Muscle of back (tissue), 11 donors: ENCODE data around the gene CSRNP3. TPM values are rescaled to one million over a fixed set of nuclear protein-coding genes. Genes with fewer than 3 reads are reported as not detected.
"Not testable (repeated sequence)": the region's sequence is repeated elsewhere in the genome, so short reads cannot be mapped to it uniquely, and the experiment has no call there.

Experiments
- DNase-seq, 3 donors: peaks; one replicate each; pipeline versions ENCODE4 v3.0.0 to v3.0.0-alpha.2; 2013
- polyA plus RNA-seq, 10 donors: library from polyadenylated mRNA; unstranded; fragments of 120-200 nt; gene quantifications; one replicate each; pipeline ENCODE4 v1.2.1, GENCODE V29; 2013; ENCODE audit not compliant: insufficient read length in 10 of 10

The CSRNP3 gene
- polyA plus RNA-seq, 10 donors: 6.3 to 12.2 (median 10.6) TPM

DNA sequence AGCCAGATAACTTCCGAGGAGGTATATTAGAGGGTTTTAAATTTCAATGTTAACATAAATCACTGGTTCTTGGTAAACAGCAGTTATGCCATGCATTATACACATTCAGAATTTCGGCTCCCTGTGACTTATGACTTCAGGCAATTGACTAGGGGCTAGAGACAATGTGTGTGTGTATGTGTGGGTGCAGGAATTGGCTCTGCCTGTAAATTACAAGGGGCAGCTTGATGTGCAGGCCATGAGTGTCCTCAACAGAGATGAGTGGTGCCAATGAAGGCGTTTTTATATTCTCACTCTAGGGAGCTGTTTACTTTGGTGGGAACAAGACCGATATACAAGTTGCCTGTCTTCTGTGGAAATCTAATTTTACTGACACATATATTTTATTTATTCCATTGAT is 161.6 kb downstream of the CSRNP3 start:
- no peak for DNase-seq

DNA sequence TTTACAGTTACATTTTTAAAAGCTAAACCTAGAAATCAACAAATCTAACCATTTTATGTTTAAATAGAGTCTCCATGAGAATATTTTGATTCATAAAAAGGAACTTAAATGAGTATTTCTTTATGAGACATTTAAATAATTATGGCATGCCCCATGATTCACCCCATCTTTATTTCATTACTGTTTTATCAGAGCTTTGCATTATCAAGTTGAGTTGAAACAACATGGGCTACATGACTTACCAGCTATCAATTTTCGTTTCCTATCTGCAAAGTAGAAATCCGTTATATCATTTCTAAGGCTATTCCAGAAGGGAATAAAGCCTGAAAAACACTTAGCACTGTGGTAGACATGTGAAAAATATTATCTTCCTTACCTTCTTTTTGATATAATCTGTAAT is 163.1 kb downstream of the CSRNP3 start:
- no peak for DNase-seq

DNA sequence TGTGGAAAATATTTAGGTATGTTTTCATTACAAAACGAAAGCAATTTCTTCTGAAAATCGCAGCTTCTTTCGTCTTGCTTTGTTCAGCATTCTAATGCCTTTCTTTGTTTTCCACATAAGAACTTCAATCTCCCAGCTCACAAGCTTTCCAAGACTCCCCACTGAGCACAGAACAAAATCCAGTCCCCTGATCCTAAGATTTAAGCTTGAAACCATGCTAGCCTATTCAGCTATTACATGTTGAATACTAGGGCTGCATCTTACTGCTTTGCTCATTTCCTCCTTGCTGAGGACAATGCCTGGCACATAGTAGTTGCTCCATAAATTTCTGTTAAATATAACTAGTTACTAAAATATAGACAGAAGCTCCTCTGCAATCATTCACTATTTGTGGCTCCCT is 163.9 kb downstream of the CSRNP3 start:
- peak in 1 of 3 donors; percentile 15 for DNase-seq

DNA sequence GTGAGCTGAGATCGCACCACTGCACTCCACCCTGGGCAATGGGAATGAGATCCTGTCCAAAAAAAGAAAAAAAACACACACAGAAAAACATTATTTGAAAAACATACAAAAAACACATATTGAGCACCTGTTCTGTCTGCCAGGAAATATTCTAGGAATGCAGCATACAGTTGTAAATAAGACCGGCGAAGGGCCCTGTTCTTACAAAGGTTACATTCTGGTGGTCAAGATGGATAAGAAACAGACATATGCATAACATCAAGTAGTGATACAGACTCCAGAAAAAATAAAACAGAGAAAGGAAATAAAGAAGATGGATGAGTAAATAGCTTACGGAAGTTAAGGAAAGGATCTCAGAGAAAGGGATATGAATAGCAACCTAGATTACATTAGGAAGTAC is 164.8 kb downstream of the CSRNP3 start:
- DNase-seq: no peak

DNA sequence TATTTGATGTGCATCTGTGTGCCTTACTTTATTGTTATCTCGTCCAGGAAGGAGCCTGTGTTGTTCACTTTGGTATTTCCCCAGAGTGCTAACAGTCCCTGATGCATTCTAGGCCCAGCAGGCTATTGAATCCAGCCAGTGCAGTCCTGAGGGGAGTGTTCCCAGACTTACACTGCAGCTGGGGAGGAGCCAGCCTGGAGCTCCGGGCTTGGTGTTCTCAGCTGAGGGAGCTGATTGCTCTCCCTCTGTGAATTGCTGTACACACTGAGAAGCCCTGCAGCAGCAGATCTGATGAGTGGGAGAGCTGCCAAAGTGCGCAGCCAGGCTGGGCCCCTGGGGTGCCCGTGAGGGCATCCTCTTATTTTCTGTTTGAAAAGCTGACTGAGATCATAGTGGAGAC is 165.4 kb downstream of the CSRNP3 start:
- DNase-seq: peak in 1 of 3 donors; percentile 36

DNA sequence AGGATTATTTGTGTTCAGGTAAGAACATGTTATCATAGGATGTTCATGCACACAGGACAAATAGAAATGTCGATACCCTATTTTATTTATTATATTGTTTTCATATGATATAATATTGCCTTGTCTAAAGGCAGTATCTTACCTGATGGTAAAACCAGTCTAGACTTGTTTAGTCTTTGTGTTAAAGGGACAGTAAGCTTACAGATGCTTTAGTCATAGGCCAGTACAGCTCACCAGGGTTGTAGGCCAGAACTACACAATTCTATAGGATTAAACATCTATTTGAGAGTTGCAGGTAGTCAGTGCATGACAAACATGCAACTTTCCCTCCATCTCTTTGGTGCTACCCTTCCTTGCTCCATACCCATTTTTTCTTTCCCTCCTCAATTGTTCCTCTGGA is 166.0 kb downstream of the CSRNP3 start:
- DNase-seq: no peak

DNA sequence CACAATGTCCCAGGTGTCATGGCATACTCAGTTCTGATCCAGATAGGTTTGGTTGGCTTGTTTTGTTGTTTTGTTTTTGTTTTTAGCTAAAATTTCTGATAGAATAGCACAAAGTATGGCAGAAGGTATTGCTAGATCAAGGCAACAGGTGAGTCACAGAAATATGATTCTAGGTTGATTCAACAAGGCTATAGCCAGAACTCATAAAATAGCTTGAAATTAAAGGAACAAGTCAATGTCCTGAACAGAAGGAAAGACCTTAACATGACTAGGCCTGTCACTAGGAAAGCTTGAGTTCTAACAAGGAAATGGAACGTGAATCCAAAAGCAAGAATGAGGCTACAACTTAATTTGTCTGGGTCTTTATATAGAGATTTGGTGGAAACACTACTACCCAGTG is 167.5 kb downstream of the CSRNP3 start:
- DNase-seq: no peak

DNA sequence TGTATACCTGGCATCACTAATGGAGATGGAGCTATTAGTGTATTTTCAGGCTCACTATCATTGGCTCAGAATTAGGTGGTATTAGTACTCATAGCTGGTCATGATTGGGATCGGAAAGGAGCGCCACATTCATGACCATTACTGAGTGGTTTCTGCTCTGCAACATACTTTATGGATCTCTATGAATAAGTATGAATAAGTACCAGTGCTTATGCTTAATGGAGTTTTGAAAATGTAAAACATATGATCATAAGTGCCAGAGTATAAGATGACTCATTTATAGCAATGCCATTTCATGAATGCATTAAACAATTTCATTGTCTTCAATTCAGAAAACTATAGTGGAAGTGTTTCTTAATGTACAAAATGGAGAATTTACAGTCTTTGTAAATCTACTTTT is 167.9 kb downstream of the CSRNP3 start:
- DNase-seq: no peak

DNA sequence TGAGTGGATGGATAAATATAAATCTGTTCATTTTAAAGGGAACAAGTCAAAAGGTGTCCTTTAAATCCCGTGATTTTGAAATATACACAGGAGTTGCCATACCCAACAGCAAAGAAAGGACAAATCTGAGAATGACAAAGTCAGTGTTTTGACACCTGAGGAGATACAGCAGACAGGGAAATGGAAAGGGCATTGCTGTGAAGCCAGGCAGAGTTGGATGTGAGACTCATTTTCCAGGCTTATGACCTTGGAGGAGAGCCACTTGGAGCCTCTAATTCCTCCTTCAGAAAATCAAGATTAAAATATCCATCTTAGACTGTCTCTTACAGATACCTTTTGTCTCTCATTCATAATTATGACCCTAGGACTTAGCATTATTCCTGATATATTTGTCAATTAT is 170.0 kb downstream of the CSRNP3 start:
- DNase-seq: no peak

DNA sequence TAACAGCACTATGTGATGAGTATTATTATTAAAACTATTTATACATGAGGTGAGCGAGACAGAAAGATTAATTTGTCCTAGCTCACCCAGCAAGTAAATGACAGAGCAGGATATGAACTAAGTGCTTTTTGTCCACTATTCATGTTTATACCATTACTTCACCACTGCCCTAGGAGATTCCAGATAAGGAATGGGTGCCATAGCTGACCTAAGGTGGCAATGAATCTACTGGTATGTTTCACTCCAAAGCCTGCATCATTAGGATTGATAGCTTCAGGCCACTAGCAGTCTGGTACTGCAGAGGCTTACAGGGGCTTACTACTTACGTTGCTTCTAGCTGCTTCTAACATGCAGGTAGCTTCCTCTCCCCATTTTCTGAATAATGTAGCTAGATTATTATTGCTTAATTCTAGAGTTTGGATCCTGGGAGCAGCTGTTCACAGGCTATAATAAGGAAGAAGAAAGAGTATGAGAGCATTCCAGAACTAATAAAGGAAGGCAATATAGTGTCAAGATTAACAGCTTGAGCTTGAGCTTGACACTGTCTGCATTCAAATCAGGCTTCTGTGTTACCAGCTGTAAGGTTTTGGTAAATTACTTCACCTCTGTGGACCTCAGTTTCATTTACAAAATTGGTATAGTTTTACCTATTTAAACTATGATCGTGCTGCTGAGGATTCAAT is 170.9 kb downstream of the CSRNP3 start:
- DNase-seq: no peak

DNA sequence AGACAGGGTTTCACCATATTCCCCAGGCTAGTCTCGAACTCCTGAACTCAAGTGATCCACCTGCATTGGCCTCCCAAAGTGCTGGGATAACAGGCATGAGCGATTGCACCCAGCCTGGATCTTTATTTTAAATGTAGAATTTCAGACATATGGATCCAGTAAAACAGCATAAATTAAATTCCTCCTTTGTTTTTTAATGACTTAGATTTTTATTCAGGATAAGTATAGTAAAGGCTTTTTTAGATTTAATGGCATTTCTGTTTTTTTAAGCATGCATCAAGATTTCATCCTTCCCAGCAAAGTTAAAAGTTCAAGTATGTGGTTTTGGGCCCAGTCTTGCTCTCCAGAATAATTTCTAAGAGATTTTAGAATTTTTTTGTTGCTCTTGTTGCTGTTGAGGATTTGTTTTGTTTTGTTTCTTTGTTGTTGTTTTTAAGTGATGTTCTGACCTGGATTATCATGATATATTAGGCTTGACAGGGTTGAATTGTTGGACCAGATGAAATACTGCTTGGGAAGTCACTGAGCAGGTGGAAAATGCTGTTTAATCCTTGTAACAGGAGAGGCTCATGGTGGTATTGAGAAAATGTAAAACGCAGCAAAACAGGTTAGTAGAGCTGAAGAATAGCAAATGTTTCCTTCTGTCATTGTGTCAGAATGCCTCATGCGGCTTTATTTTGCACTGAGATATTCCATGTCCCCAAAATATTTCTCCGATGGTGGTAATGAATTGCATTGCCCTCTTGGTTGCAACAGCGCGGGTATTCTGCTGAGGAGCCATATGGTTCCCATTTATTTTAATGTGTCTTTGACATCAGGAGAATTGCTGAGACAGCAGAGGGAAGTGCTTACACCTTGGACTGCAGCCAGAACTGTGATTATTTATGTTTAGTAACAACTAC is 176.7 kb downstream of the CSRNP3 start:
- DNase-seq: peak; percentile 39 to 80 (median 49)

DNA sequence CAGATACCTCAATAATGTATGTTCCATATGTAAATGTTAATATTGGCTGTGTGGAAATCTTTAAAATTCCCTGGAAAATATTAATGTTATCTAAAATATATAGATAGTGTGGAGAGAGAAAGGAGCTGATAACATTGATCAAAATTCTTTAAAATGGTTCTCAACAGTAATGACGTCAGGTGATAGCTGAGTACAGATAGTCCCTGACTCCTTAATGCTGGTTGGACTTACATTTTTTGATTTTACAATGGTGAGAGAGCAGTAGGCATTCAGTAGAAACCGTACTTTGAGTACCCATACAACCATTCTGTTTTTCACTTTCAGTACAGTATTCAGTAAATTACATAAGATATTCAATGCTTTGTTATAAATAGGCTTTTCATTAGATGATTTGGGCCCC is 177.9 kb downstream of the CSRNP3 start:
- no peak for DNase-seq

DNA sequence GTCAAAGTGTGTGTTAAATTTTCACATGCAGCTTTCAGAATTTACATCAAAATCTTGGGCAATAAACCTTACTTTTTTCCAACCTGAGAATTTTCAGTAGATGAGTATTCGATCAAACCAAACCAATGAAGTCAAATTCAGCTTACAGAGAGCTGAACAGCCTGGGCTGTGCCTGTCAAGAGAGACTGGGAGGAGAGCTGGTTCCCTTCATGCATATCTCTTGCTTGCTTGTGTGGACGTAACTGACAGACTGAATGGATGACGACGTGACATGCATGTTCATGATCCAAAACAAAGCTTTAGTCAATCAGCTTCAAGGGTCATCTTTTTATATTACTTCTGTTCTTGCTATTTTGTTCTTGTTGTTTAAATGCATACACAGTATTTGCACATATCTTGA is 179.3 kb downstream of the CSRNP3 start:
- no peak for DNase-seq

DNA sequence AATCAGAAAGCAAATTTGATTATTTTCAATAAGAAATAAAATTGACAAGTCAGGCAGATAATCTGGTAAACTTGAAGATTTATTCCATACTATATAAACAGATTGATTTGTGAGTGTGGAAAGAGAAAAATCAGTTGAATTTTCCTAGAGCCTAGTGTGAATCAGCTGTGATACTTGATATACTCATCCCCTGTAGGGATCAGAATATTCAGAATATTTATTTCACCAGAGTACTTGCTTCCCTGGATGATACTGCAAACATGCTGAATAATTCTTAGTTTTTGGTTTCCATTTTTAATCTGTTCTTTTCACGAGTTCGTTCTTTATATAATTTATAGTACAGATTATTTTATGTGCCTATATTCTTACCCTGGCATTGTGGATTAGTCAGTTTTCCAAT is 181.7 kb downstream of the CSRNP3 start:
- DNase-seq: no peak

DNA sequence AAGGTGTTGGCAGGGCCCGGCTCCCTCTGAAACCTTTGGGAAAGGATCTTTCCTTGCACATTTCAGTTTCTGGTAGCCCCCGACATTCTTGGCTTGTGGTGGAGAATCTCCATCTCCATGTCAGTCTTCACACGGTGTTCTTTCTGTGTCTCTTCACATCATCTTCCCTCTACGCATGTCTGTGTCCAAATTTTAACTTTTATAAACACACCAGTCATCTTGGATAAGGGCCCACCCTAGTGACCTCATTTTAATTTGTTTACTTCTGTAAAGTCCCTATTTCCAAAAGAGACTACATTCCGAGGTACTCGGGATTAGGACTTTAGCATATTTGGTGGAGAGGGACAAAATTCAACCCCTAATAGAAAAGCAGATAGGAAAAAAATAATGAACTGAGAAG is 186.2 kb downstream of the CSRNP3 start:
- DNase-seq: peak in 1 of 3 donors; percentile 67

DNA sequence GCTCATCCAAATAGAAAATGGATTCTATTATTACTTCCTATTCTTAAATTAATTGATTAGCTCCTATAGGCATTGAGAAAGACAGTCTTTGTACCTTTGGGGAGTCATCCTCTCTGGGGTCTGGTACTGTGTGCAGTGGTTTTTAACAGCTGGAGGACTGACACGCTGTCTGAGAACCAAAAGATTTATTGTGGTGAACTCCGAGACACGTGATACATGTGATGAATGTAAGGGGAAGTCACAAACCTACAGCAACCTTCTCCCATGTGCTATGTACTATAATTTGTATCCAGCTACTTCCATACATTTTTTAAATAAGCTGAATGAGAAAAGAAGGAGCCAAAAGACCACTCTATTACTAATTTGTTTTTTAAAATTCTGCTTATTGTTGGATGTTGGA is 190.9 kb downstream of the CSRNP3 start:
- no peak for DNase-seq

DNA sequence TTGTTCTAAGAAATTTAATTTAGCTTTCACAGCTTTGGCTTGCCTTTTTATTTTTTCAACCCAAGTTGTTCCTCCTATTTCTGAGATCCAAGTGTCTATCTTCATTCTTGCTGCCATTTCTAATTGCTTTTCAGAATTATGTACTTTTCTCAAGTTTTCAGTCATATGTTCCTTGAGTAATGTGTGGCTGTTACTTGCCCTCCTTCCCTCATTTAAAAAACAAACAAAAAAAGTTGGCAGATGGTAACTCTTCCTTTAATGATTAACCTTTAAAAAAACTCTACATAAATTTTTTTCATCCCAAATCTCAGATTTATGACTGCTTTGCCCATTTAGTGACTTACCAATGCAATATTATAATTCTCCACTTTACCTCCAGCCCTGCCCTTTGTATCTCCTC is 193.2 kb downstream of the CSRNP3 start:
- no peak for DNase-seq

DNA sequence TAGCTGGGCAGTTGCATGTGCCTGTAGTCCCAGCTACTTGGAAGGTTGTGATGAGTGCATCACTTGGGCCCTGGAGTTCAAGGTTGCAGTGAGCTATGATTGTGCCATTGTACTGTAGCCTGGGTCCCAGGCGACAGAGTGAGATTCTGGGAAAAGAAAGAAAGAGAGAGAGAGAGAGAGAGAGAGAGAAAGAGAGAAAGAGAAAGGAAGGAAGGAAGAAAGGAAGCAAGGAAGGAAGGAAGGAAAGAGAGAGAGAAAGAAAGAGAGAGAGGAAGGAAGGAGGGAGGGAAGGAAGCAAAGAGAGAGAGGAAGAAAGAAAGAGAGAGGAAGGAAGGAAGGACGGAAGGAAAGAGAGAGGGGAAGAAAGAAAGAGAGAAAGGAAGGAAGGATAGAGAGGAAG is 196.1 kb downstream of the CSRNP3 start:
- DNase-seq: no peak

DNA sequence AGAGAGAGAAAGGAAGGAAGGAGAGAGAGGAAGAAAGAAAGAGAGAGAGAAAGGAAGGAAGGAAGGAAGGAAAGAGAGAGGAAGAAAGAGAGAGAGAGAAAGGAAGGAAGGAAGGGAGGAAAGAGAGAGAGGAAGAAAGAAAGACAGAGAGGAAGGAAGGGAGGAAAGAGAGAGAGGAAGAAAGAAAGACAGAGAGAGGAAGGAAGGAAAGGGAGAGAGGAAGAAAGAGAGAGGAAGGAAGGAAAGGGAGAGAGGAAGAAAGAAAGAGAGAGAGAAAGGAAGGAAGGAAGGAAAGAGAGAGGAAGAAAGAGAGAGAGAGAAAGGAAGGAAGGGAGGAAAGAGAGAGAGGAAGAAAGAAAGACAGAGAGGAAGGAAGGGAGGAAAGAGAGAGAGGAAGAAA is 196.6 kb downstream of the CSRNP3 start:
- not testable (repeated sequence) for DNase-seq

DNA sequence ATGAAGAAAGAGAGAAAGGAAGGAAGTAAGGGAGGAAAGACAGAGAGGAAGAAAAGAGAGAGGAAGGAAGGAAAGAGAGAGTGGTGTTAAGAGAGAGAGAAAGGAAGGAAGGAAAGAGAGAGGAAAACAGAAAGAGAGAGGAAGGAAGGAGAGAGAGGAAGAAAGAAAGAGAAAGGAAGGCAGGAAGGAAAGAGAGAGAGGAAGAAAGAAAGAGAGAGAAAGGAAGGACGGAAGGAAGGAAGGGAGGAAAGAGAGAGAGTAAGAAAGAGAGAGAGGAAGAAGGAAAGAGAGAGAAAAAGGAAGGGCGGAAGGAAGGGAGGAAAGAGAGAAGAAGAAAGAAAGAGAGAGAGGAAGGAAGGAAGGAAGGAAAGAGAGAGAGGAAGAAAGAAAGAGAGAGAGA is 197.1 kb downstream of the CSRNP3 start:
- no peak for DNase-seq

DNA sequence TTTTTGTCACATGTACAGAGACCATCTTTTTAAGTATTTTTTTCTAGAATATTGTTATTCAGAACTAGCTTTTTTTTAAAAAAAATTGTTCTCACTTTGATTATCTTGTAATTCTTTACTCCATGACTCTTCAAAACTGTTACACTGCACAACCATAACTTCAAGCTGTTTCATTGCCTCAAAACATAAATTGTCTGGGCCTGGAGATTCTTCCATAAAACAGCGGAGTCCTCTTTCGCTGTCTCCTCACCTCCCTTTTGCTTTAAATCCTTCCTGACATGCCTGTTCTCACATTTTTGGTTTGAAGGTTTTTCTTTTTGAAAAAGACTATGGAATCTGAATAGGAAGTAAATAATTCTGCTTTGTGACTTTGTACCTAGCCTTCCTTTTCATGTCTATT is 197.9 kb downstream of the CSRNP3 start:
- DNase-seq: no peak

DNA sequence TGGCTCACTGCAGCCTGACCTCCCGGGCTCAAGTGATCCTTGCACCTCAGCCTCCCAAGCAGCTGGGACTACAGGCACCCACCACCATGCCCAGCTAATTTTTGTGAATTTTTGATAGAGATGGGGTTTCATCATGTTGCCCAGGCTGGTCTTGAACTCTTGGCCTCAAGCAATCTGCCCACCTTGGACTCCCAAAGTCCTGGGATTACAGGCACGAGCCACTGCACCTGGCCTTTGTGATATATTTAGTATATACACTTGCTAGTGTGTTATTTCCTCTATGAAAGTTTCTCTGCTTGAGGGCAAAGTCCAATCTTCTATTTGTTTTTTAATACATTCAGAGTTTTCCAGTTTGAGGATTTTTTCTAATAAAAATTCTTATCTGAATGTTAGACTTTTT is 205.3 kb downstream of the CSRNP3 start:
- DNase-seq: no peak

DNA sequence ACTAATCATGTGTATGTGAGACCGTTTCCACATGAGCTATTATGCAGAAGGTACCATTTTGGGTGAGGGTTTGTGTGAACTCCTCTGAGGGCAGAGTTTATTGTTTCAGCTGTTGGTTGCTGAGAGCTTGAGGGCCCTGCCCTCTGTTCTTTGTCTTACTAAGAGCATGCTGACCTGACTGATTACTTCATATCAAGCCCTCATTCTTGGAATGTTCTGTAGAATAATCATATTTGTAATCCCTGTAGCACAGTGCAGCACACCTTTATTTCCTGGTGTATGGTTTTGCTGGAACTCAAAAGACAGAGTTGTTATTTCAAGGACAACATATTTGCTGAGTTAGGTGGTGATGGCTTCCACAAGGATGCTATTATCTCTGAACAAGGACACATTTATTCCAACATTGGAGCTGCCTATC is 206.1 kb downstream of the CSRNP3 start:
- no peak for DNase-seq
